Measurements from ENCODE around the gene NUP160. TPM values are rescaled to one million over a fixed set of nuclear protein-coding genes. Genes with fewer than 3 reads are reported as not detected.

The NUP160 gene
- total and polyA plus RNA-seq, 2 of the 13 experiments (the other 11 are each of a cell fraction or from before 2014, with no cell fraction given), result 28.3 to 43.5 TPM

DNA sequence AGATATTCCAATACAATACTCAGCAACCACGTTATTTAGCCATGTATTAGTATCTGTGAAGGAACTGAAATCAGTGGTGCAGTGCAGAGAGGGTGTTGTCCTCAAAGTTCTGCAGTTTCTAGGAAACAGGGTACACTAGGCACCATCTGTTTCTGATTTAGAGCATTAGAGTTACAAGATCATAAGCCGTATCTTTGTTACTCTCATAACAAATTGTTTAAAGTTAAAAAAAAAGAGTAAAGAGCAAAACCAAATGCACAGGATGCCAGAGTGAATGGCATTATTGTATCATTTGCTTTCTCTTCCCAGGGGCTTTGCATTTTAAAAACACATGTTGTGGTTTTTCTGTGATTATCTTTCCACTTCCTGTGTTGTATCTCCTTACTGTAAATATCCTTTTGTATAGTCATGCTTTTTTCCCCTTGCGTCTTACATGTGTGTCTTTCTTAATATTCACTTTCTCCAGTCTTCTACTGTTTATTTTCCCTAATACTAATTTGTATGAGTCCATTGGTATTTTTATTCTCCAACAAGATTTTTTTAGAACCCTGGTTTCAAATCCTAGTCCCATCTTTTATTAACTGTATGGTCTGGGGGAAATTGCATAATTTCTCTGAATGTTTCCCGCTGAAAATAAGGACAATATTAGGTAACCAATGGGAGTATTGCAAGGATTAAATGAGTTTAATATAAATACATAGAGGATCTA, 15.2 kb upstream of the NUP160 start:
- Histone ChIP-seq H3K9me3 (ENCODE audit: low read length) (no peaks in the 10 kb centered on the region), H3K4me1 (ENCODE audit: insufficient read depth, low read length) (peaks cover 8% of the 10 kb centered on the region), H3K4me3 (replicated peaks in 1 of 3; ENCODE audit: insufficient read depth in 1 of 3, low read depth in 2 of 3, low read length in 3 of 3) (no peak overlapping the region), H3K36me3 (replicated peaks in 1 of 2; ENCODE audit: control insufficient read depth in 1 of 2, insufficient read depth in 2 of 2, low read length in 2 of 2) (no peaks in the 10 kb centered on the region), H3K79me2 (ENCODE audit: insufficient read depth, low read length) (no peaks in the 10 kb centered on the region), H4K20me1 (ENCODE audit: insufficient read depth, low read length) (no peaks in the 10 kb centered on the region), H3K4me2 (ENCODE audit: low read depth, low read length) (no peak overlapping the region), H3K27ac (ENCODE audit: extremely low read length, insufficient read depth, low read length) (no peak overlapping the region), H3K27me3 (ENCODE audit: control insufficient read depth in 1 of 2, insufficient read depth in 2 of 2, low read length in 2 of 2) (no peaks in the 10 kb centered on the region; a peak in 1 of 5 replicates), H2AFZ (ENCODE audit: low read length) (no peak overlapping the region), H3K9ac (ENCODE audit: insufficient read depth, low read depth, low read length) (no peak overlapping the region)
- FAIRE-seq (no peak), DNase-seq (ENCODE audit: low spot score) (no peak), ATAC-seq (no peak)
- in situ Hi-C loops (cut with HindIII; ENCODE audit: extremely low pct_ligation_motif_present, low pct_unique_long_range_greater_than_20kb), result no loop called here
- WGBS (ENCODE audit: low lambda C conversion rate), result 16% methylated on average over 4 of the region's 4 CpGs
- ChIA-PET POLR2A (no interaction called here), CTCF (ENCODE audit: low intra/inter-chr PET ratio, low total read pairs) (no interaction called here)
- no peak for TF ChIP-seq NRL (CRISPR knock-in tag; IDR thresholded peaks at IDR 0.05; ENCODE audit: borderline replicate concordance)
- TF ChIP-seq TGIF2 (CRISPR knock-in tag; IDR thresholded peaks at IDR 0.05), result no peak
- TF ChIP-seq ZFX (CRISPR knock-in tag; IDR thresholded peaks at IDR 0.05; ENCODE audit: low read depth), result no peak
- TF ChIP-seq ZNF224 (CRISPR knock-in tag; IDR thresholded peaks at IDR 0.05), result no peak
- TF ChIP-seq, protein P1, sequence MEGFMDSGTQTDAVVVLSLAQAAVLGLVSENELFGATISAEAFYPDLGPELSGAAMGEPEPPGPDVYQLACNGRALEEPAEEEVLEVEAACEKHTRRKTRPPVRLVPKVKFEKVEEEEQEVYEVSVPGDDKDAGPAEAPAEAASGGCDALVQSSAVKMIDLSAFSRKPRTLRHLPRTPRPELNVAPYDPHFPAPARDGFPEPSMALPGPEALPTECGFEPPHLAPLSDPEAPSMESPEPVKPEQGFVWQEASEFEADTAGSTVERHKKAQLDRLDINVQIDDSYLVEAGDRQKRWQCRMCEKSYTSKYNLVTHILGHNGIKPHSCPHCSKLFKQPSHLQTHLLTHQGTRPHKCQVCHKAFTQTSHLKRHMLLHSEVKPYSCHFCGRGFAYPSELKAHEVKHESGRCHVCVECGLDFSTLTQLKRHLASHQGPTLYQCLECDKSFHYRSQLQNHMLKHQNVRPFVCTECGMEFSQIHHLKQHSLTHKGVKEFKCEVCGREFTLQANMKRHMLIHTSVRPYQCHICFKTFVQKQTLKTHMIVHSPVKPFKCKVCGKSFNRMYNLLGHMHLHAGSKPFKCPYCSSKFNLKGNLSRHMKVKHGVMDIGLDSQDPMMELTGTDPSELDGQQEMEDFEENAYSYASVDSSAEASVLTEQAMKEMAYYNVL (CRISPR knock-in tag; IDR thresholded peaks at IDR 0.05; ENCODE audit: borderline replicate concordance), result no peak
- no peak for TF ChIP-seq RFXAP (CRISPR knock-in tag; IDR thresholded peaks at IDR 0.05; ENCODE audit: borderline replicate concordance)
- no peak for TF ChIP-seq ZSCAN20 (CRISPR knock-in tag; IDR thresholded peaks at IDR 0.05; ENCODE audit: borderline replicate concordance)
- TF ChIP-seq CSRNP2 (CRISPR knock-in tag; conservative IDR thresholded peaks at IDR 0.05; ENCODE audit: low read depth), result no peak
- no peak for TF ChIP-seq TEAD2 (CRISPR knock-in tag; IDR thresholded peaks at IDR 0.05)
- no peak for TF ChIP-seq ZSCAN25 (CRISPR knock-in tag; IDR thresholded peaks at IDR 0.05)
- TF ChIP-seq ZIK1 (CRISPR knock-in tag; IDR thresholded peaks at IDR 0.05; ENCODE audit: borderline replicate concordance, low read depth), result no peak
- TF ChIP-seq ZNF383 (CRISPR knock-in tag; IDR thresholded peaks at IDR 0.05; ENCODE audit: borderline replicate concordance), result no peak
- TF ChIP-seq NFYB (CRISPR knock-in tag; IDR thresholded peaks at IDR 0.05), result no peak
- no peak for TF ChIP-seq PPARG (CRISPR knock-in tag; conservative IDR thresholded peaks at IDR 0.05)
- no peak for TF ChIP-seq ETS1 (CRISPR knock-in tag; IDR thresholded peaks at IDR 0.05)
- TF ChIP-seq PHF5A (CRISPR knock-in tag; IDR thresholded peaks at IDR 0.05; ENCODE audit: low read depth, unreplicated experiment), result no peak
- intact Hi-C loops (cut with micrococcal nuclease; ENCODE audit: unreplicated experiment), result no loop called here
- no TSS peak for BruUV-seq (replicated peaks)

Measured in HepG2 (cell line).